ENCODE results near the gene ARHGAP40. TPM values are rescaled to one million over a fixed set of nuclear protein-coding genes. Genes with fewer than 3 reads are reported as not detected.

ARHGAP40 gene
- total and polyA plus RNA-seq, 2 donors (not counting 3 experiments of a cell fraction or from before 2014, with no cell fraction given) = 0.18 to 0.20 TPM

DNA sequence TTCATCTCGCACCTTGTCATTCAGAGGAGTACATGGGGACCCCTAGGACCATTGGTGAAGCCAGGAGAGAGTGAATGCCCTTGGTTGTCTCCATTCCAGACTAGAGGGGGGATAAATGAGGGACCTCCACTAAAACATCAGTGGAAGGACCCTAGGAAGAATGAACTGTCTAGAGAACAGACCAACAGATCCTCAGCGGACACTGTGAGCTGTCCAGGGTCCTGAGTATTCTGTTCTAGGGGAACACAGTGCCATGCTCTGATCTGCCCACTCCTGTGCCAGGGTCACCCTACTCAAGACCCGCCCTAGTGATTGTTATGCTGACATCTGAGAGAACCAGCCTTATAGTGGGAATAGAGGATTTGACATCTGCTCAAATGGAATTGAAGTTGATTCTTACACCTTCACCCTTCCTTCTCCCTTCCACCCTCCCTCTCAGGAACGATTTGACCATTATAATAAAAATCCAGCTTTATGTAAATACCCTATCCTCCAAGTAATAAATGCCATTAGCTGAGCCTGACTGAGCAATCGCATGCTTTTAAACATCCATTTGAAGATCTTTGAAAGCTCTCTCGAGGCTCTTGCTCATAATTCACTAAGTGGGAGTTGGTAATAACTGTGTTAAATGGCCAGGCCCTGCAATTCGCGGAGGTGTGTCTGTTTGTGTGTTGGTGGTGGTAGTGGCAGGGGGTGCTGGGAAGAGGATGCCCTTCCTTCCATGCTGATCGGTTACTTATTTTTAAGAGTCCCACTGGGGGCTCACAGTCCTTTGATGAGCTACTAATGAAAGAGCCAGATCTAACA is 79.1 kb downstream of the ARHGAP40 start:
- Histone ChIP-seq H3K9me3 (replicated peaks; ENCODE audit: control insufficient read depth, insufficient read depth, low read length) (no peaks in the 10 kb centered on the region), H3K27me3 (ENCODE audit: control insufficient read depth in 2 of 2, insufficient read depth in 2 of 2, low read length in 2 of 2) (no peaks in the 10 kb centered on the region), H3K36me3 (ENCODE audit: control insufficient read depth in 2 of 2, extremely low read depth in 1 of 2, insufficient read depth in 2 of 2, low read length in 2 of 2) (no peaks in the 10 kb centered on the region), H3K79me2 (ENCODE audit: control insufficient read depth, insufficient read depth, low read length) (no peaks in the 10 kb centered on the region), H3K4me1 (ENCODE audit: control insufficient read depth, extremely low read depth, insufficient read depth, low read length) (no peaks in the 10 kb centered on the region), H3K27ac (ENCODE audit: insufficient read depth, low read depth, low read length) (no peak overlapping the region), H4K20me1 (replicated peaks; ENCODE audit: control insufficient read depth, extremely low read depth, insufficient read depth, low read length) (peaks cover 2% of the 10 kb centered on the region), H3K9ac (replicated peaks; ENCODE audit: extremely low read depth, insufficient read depth, low read length) (no peak overlapping the region), H3K4me3 (replicated peaks in 1 of 3; ENCODE audit: insufficient read depth in 1 of 3, low read depth in 1 of 3, low read length in 3 of 3) (no peak overlapping the region), H3K4me2 (ENCODE audit: insufficient read depth, low read length) (no peak overlapping the region), H2AFZ (ENCODE audit: low read depth, low read length) (no peak overlapping the region), H3K9me1 (replicated peaks; ENCODE audit: control insufficient read depth, extremely low read depth, insufficient read depth, low read length) (no peaks in the 10 kb centered on the region)
- POLR2A ChIA-PET = no interaction called here
- peak; percentile 60 for DNase-seq (ENCODE audit: low read depth, low spot score)
- intact Hi-C loops (cut with micrococcal nuclease) = no loop called here
- CTCF ChIA-PET = interaction anchor here (1.3 to 1.8 kb wide), 3 partner anchors 12 to 31 kb away, joined by 6 to 9 read pairs (median 8); no protein-coding TSS in a partner anchor
- dilution Hi-C loops (cut with MboI; ENCODE audit: extremely low pct_ligation_motif_present, low sequenced_read_pairs) = no loop called here
- peak; percentile 60 for FAIRE-seq
- no peak for TF ChIP-seq CTCF (IDR thresholded peaks at IDR 0.05; ENCODE audit: extremely low read depth in 1 of 2, insufficient read depth in 1 of 2, low read depth in 1 of 2, low read length in 2 of 2)
- no peak for TF ChIP-seq MYC (IDR thresholded peaks at IDR 0.05; ENCODE audit: low read depth, low read length)
- TF ChIP-seq, protein P1, sequence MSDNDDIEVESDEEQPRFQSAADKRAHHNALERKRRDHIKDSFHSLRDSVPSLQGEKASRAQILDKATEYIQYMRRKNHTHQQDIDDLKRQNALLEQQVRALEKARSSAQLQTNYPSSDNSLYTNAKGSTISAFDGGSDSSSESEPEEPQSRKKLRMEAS (IDR thresholded peaks at IDR 0.05; ENCODE audit: insufficient read depth, insufficient read length) = no peak
- TF ChIP-seq POLR2AphosphoS5 (IDR thresholded peaks at IDR 0.05; ENCODE audit: insufficient read depth, low read depth, low read length) = no peak
- no peak for TF ChIP-seq JUN (IDR thresholded peaks at IDR 0.05; ENCODE audit: borderline replicate concordance, insufficient read depth, insufficient read length, low read depth)
- no peak for TF ChIP-seq GATA2 (IDR thresholded peaks at IDR 0.05; ENCODE audit: insufficient read depth, insufficient read length, low read depth, low read length)
- no peak for TF ChIP-seq EZH2 (IDR thresholded peaks at IDR 0.05; ENCODE audit: borderline replicate concordance, low read depth, low read length, severe bottlenecking)
- no peak for TF ChIP-seq FOS (IDR thresholded peaks at IDR 0.05; ENCODE audit: borderline replicate concordance, insufficient read depth, low read length)
- TF ChIP-seq POLR2A (IDR thresholded peaks at IDR 0.05; ENCODE audit: low read depth, low read length) = no peak
- BruUV-seq (replicated peaks) = no TSS peak

Data from endothelial cell of umbilical vein (primary cell).